Measurements from ENCODE around the gene PTPN14.

DNA sequence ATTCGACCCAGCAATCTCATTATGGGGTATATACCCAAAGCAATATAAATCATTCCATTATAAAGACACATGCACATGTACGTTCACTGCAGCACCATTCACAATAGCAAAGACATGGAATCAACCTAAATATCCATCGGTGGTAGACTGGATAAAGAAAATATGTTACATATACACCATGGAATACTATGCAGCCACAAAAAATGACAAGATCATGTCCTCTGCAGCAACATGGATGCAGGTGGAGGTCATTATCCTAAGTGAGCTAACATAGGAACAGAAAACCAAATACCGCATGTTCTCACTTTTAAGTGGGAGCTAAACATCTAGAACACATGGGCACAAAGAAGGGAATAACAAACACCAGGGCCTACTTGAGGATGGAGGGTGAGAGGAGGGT, 115.5 kb downstream of the PTPN14 start:
- TF ChIP-seq CTCF (IDR thresholded peaks at IDR 0.05; ENCODE audit: low read length) (no peak), EZH2 (optimal IDR thresholded peaks at IDR 0.05; ENCODE audit: low read depth, low read length) (no peak)
